Astrocyte of the hippocampus (primary cell): ENCODE data around the gene FAXC.

Experiments
- DNase-seq: peaks from one replicate; pipeline ENCODE4 v3.0.0; 2011; ENCODE audit warnings: low read depth, low spot score

FAXC gene

GRCh38 chr6:99349171-99350141, at the start of gene FAXC:
Gene FAXC, minus strand, starts transcription at chr6:99349674. Its CDS starts 302 bp downstream, at chr6:99349372.
- peak; percentile 69 for DNase-seq

DNA sequence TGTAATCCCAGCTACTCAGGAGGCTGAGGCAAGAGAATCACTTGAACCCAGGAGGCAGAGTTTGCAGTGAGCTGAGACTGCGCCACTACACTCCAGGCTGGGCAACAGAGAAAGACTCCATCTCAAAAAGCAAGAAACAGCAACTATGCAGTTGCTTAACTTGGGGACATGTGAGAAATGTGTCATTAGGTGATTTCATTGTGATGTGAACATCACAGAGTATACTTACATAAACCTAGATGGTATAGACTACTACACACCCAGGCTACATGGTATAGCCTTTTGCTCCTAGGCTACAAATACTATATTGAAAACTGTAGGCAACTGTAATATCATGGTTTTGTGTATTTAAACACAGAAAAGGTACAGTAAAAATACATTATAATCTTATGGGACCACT, 47.8 kb upstream of the FAXC start:
- DNase-seq = no peak

GRCh38 chr6:99393698-99394531, 44.4 kb upstream of the FAXC start, which contains the start of gene COQ3:
Gene COQ3, minus strand, starts transcription at chr6:99394195. Its CDS starts 16 bp downstream, at chr6:99394179.
- DNase-seq = peak; percentile 92

DNA sequence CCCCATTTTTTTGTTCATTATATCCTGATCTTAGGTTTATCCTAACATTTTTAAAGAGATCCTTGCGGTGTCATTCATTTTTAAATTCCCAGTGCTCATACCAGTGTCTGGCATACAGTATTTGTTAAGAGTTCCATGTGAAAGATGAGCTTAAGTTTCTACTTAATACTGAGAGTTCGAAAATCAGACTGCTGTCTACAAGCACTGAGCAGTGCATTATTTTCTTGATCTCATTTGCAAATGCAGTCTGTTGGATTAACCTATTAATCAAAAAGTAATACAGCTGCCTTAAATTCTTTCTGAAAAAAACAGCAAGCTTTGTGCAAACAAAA, 43.9 kb upstream of the FAXC start:
- no peak for DNase-seq

GRCh38 chr6:99390896-99391295, 41.4 kb upstream of the FAXC start:
- DNase-seq = no peak

- no peak for DNase-seq
Measured at GRCh38 chr6:99384507-99384906, 35.0 kb upstream of the FAXC start.

GRCh38 chr6:99378636-99379035, 29.2 kb upstream of the FAXC start:
- DNase-seq = no peak

GRCh38 chr6:99369533-99369932, 20.1 kb upstream of the FAXC start:
- no peak for DNase-seq

DNA sequence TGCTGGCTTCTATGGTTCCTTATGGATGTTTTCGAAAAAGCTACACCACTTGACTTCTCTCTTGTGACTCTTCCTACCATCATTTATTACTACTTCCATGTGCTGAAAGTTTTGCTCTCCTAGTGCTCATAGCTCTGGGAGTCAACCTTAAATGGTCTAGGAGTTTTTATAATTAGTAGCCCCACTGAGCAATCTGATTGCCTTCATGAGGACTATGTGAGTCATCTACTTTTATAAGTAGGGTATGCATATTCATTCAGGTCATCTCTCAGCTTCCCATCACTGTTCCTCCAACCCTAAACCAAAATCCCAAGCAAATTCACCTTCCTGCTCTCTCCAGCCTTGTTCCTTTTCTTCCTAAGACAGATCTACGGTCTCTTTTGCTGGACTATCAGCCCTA, 17.4 kb upstream of the FAXC start:
- DNase-seq = no peak

DNA sequence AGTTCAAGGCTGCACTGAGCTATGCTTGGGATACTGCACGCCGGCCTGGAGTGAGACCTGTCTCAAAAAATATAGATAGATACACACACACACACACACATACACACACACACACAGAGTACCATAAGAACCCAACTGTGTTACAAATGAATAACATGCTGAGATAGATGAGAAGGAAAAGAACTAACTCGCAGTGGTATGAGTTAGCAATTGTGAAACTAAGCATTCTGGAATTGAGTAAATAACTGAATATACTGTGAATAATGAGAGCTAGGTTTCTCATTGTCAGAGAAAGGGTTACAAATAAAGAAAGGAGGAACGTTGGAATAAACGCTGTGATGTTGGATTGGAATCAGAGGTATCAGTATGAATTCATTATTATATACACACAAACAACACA, 14.6 kb upstream of the FAXC start:
- DNase-seq = no peak

GRCh38 chr6:99362678-99363268, 13.3 kb upstream of the FAXC start:
- DNase-seq = no peak

DNA sequence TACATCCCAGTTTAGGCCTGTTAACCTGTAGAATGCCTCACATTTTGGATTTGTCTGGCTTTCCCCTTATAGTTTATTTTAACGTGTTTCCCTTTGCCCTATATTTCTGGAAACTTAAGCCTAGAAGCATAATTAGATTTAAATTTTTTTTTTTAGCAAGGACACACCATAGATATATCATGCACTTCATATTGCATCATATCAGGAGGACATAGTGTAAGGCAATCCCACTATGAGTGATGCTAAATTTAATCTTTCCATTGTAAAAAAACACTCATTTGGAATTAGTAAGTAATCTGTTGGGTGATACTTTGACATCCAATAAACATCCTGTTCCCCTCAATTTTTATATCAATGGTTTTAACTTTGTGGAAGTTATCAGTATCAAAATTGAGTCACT, 10.3 kb upstream of the FAXC start:
- DNase-seq = no peak

- DNase-seq = no peak
Measured at GRCh38 chr6:99356641-99357040, 7.2 kb upstream of the FAXC start.

DNA sequence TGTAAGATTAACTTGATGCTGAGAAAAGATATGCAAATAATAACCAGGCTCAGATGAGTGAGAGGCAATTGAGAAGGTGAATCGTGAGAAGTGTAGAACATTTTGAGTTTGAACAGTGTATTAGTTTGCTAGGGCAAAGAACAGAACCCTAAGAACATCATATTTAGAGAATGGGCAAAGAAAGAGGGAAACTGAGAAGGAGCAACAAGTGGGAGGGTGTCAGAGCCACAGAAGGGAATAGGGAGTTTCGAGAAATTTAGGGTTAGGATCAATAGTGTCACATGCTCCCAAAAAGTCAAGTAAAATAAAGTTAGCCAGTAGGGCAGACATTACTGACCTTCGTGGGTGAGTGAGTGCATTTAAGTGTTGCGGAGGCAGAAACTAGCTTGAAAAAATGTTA, 5.5 kb upstream of the FAXC start:
- DNase-seq = no peak

DNA sequence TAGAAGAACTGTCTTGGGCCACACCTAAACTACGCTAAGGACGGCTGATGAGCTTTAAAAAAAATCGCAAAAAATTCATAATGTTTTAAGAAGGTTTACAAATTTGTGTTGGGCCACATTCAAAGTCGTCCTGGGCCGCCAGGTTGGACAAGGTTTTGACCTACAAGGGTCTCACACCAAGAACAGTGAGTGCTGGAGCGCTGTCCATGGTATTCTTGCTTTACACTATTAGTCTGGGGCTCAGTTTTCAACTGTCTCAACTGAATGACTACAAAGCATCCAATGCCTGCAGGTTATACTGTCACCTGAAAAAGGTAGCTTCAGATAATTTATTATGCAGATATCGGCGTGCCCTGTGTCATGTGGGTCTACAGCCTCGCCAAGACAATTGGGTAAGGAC, 3.7 kb upstream of the FAXC start:
- peak; percentile 40 for DNase-seq

DNA sequence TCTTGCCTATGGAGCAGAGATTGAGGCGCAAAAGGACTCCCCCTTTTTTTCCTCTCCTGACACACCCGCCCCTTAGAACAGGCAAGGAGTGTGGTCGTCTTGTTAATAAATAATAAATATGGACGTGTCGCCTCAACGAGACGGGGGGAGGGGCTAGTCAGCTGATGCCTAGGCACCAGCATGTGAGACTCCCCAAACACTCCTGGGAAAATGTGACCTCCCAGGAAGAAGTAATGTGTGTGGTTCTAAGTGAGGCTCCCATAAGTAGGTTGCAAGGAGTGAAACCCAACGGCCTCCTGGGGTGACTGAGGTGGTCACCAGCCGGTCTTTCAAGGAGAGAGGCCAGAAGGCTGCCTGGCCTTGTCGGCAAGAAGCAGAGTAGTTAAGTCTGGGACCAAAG, 1.1 kb upstream of the FAXC start:
- DNase-seq = no peak

DNA sequence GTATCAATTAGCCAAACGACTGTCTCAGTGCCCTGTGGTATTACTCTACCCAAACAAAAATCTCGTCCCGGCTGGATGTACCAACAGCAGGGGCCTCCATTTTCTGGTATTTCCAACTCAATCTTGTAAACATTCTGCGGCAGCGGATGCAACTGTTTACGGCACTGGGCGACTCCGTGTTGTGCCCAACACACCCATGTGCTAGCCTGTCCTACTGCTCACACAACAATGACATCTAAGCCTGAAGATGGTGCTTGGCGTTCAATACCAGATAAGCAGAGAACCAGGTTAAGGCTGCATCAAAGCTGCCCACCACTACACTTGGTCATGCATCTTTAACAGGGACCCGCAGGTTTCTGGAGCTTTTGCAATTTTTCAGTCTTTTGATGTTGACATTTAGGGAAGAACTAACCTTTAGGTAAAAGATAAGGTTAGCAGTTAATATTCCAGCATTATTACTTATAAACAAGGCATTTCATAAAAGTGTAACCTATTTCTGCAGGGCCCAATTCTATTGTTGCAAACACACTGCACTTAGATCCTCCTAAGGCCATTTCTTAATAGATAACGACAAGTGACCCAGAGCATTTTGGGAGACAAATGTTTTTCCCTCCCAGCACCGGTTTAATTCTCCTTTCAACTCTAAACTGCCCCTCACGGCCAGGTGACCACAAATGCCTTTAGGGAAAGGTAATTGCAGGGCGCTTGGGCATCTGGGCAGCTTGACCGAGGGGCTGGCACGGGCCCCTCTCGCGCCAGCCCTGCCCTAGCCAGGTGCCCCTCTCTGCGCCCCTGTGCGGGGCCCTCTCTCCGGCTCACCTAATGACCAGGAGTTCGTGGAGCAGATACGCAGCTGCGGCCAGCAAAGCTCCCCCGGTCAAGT, 945 bp downstream of the FAXC start:
- DNase-seq = peak; percentile 16

DNA sequence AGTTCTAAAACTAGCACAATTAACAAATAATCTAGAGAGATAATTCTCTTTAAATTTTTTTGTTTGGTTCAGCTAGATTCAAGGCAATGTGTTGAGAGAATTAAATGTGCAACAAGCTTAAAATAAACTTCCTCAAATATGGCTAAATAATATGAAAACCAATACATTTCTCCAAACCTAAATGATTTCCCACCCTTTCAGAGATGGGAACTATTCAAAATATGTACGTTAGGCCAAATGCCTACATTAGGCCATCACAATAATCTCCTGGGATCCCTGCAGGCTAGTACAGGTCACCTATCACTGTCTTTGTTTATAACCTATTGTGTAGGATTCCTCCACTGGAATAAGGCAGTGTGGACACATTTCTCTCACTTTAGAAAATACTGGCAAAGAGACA, 1.7 kb downstream of the FAXC start:
- no peak for DNase-seq

DNA sequence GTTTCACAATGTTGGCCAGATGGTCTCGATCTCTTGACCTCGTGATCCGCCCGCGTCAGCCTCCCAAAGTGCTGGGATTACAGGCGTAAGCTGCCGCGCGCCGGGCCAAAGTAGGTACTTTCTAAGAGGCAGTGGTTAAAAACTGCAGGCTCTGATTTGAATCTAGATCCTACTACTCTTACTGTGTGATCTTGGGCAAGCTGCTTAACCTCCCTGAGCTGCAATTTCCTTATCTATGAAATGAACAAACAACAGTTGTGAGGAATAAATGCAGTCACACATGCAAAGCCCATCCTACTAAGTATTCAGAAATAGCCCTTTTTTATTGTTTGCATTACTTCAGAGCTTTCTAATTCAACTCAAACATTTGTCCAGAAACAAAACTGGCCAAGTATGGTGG, 2.9 kb downstream of the FAXC start:
- no peak for DNase-seq

DNA sequence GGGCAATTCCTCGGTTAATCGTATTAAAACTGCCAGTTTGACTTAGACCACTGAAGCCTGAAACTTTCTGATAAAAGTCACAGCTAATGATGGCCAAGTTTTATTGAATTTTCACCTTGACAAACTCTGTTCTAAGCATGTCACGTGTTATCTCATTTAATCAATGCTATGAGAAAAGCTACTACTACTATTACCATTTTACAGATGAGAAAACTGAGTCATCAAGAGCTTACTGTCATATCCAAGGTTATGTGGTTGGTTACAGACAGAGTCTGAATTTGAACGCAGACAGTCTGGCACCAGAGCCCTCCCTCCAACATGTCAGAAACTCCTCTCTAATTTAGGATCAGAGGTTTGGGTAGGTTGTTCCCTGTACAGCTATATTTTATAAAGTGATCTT, 4.3 kb downstream of the FAXC start:
- DNase-seq = no peak

GRCh38 chr6:99344289-99344688, 5.2 kb downstream of the FAXC start:
- DNase-seq = peak; percentile 69
